Activated gamma-delta T cell (primary cell): ENCODE measurements around the gene C1orf216.
"Not testable (repeated sequence)": the region's sequence is repeated elsewhere in the genome, so short reads cannot be mapped to it uniquely, and the experiment has no call there.

Source experiments
- DNase-seq: peaks from one replicate; lab custom pipeline; 2025; lab: John Stamatoyannopoulos, UW
- total RNA-seq, 2 donors: gene quantifications; one replicate each; lab custom pipeline; 2026; lab: John Stamatoyannopoulos, UW

Gene C1orf216, protein sequence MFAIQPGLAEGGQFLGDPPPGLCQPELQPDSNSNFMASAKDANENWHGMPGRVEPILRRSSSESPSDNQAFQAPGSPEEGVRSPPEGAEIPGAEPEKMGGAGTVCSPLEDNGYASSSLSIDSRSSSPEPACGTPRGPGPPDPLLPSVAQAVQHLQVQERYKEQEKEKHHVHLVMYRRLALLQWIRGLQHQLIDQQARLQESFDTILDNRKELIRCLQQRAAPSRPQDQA
- 18.4 to 29.0 reads per million in 2 donors for total RNA-seq

DNA sequence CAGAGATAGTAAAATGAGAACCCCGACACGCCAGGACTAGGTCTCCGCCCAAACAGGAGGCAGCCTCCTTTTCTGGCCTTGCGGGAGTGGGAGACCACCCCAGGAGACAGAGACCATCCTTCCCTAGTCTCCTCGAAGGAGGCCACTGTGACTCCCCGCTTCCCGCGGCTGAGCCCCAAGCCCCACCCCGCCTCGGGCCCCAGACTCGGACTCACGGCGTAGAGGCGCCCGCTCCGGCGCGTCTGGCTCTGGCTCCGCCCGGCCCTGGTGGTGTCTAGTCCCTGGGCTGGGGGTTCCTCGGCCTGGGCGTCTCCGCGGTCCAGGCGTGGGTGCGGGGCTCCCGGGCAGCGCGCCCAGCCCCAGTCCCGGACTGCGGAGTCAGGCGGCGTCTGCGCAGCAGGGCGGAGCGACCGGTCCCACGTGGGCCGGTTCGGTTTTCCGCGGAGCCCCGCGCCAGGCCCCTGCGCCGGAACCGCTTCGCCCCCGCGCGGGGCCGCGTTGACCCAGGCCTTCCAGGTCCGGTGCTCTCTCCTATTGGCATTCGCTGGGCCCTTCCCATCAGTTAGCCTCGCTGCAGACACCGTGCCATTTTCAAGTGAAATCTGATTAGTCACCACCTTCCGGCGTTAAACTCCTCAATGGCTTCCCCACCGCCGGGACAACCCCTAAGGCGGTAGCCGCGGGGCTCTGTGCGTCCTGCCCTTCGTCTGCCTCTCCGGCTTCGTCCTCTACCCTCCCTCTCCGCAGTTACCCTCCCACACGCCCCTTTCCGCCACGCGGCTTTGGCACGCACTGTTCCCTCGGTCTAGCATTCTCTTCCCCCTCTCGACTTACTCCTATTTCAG, at the start of gene C1orf216:
TSS of gene C1orf216 (minus strand) at position 393 of the 845 bp plus-strand sequence. CDS start 2,563 bp downstream, outside the sequence.
- DNase-seq = peak; percentile 52

DNA sequence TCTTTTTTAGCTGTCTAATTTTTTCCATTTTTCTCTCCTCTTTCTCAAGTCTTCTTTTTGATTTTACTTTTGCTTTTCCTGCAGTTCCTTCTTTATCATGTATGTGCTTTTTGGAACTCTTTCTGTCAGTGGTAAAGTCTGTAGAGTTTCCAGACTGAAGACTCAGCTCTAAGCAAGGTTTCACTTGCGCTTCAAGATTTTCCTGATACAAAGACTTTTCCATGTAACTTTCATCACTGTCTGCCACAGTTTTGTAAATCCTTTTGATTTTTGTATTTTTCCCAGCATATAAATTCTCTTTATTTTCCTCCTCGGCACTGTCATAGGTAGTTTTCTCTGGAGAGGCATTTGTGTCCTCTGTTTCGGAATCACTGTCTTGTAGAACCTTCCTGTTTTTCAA, 45.6 kb upstream of the C1orf216 start:
- no peak for DNase-seq

DNA sequence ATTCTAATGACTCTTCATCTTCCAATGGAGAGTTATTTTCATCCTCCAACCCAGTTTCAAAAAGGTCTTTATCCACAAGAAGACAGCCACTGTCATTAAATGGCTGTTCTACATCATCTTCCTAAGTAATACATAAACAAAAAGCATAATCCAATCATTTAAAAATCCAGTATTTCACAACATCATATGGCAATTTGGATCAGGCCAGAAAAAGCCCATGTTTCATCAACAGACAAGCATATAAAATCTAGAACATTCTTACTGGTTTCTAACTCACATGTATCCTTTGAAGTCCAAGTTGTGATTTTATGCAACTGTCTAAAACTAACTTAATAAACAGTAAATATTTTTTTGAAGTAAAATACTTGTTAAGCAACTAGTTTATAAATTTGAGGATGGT, 44.5 kb upstream of the C1orf216 start:
- DNase-seq = no peak

DNA sequence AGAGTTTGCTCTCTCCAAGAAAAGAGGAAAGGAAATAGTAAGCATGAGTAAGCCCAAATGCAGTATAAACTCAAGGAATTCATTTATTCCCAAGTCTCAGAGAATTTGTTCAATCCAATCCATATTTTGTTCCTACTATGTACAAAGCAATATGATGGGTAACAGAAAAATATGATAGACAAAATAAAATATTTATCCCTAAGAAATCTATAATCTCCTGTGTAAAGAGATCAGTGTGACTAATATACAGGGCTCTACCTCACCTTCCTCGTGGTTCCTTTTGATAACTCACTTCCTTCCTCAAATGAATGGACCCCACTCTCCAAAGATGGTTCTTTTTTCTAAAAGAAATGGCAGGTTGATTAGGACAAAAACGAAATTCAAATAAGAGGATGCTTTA, 43.5 kb upstream of the C1orf216 start:
- no peak for DNase-seq

DNA sequence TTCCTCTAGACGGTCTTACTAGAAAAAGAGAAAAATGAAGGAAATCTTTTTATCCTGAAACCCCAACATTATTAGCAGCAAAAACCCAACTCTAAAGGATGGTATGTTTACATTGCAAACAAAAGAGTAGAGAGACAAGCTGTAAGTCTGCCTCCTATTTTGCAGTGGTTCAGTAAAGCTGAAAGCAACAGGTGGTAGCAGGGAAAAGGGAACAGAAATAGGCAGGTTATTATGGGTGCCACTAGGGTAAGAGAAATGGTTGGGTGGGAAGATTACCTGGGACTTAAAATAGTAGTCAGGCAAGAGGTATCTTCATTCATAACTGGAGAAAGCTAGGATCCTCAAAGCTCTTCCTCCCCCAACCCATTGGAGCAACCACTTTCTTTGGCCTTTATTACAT, 37.4 kb upstream of the C1orf216 start:
- DNase-seq = no peak

DNA sequence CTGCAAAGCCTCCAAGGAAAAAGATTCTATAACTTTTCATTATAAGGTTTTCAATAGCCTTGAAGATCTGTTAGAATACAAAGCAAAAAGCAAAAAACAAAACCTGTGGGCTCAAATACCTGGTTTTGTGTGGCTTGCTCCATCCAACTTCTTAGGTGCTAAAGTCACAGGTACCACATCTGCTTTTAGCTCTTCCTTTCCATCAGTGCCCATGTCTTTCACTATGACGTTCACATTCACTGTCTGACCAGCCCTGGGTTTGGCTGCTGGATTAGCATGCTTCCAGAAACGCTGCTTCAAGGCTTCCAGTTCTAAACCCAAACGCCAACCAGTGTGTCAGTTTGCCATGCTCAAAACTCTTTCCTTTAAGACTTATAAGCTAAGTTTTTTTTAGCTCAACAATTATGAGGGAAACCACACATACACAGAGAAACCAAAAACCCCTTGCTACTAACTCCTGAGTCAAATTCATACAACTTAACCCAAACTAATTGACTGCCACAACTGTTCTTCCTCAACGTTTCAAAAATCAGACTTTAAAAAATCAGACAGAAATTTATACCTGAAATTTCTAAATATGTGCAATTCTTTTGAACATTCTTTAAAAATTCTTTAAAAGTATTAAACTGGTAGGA, 35.1 kb upstream of the C1orf216 start:
- DNase-seq = no peak

DNA sequence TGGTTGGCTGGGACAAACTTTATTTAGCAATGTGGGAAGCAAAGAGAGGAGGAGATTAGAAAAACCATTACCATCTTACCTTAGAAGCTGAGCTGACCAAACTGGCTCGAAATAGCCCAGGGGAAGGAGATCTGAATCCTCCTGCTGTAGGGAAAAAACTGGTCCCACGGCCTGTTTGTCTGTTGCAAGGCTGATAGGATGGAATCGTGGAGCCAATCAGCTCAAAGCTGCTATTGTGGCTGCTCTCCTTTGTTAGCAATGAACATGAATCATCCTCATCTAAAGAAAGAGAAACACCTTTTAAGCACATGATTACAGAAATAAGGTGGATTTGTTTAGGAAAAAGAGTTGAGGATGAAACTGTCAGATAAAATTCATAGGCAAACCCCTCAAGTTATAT, 29.6 kb upstream of the C1orf216 start:
- no peak for DNase-seq

DNA sequence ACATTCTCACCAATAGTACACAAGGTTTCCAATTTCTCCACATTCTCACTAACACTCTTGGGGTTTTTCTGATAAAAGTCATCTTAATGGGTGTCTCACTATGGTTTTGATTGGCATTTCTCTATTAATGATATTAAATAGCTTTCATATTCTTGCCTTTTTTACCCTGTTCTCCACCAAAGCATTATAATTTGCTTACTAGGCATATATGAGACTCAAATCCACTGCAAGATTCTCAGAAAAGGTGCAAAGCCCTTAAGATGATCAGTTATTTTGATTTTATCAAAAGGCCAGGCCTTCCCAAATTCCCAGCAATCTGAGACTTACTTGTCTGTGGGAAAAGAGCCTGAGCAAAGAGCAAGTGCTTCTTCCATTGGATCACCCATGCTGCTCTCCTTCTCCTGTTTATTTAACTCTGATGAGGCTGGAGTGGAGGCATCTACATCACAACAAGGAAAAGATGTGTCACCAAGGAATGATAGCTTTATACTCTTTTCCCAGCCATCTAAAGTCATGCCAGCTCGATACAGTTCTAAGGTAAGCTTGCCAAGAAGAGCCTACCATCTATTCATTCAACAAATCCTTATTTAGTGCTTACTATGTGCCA, 26.5 kb upstream of the C1orf216 start:
- no peak for DNase-seq

DNA sequence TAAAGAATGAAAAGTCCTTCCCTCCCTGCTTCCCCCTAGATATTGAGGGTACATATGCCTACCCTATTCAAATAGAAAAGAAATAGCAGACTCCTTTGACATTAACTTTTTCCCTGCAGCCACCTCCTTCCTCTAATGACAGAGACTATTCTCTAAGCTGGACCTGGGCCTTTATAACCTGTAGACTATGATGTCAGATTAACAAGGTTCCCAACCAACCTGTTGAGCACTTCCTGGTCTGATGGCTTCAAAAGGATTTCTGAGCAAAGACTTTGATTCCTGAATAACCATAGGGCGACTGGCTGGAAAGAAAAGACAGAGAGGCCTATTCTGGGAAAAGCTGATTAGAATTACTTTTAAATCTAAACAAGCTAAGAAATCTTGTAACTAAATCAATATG, 18.4 kb upstream of the C1orf216 start:
- DNase-seq = no peak

DNA sequence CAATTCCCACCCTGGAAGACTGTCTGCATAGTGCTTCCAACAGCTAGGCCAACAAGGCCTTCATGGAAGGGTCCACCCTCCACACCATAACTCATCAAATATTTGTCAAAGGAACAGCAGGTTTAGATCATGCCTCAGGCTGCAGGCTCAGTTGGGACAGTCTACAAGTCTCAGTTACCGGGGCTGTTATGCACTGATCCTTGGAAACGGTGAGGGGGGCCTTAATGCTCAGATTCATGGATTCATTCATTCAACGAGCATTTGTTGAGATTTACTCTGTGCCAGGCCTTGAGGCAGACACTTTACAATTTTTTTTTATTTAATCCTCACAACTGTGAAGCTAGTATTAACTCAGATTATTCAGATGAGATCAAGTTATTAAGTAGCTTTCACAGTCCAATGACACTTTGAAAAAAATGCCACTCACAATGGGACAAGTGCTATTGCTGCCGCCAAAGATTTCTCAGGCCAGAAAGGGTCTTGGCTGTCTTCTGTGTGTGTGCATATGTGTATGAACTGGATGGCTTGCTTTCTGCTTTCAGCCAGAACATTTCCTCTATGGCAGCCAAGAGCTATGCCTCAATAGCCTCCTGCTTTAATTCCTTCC, 8.9 kb upstream of the C1orf216 start:
- DNase-seq = no peak

DNA sequence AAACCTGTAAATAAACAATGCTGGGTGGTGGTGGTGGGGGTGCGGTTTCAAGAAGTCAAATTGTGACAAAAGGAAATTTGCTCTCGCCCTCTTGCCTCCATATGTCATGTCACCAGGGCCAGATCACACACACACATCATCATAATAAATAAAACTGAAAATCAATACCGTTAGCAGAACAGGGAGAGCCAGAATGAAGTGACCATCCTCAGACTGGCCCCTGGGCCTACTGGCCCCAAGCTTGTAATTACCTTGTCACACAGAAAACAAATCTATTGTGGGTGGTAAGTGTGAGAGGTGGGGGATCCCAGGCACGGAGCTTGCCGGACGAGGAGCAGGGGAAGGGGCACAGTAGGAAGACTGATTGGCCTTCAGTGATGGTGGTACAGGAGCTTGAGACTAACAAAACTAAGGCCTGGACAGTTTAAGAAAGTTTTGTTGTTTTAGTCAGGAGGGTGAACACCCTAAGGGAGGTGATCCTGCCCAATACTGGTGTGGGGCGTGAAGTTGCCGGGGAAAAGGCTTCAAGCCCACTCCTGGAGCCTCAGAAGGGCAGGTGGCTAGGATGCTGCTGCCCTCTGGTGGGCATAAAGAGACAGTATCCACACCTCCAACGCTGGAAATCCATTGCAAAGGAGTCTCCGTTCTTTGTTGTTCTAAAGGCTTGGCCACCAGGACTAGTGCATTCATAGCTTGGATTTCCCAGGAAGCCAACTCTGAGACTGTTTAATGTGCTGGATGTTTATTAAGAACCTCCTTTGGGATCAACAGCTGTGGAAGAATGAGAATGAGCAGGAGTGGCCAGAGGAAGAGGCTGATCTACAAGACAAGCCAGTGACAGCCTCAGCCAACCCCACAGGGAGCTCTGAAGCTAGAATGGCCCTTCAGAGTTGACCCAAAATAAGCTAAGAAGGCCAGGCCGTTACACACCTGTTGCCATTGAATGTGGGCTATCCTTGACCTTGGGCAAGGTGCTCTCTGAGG, 8.1 kb upstream of the C1orf216 start:
- no peak for DNase-seq

DNA sequence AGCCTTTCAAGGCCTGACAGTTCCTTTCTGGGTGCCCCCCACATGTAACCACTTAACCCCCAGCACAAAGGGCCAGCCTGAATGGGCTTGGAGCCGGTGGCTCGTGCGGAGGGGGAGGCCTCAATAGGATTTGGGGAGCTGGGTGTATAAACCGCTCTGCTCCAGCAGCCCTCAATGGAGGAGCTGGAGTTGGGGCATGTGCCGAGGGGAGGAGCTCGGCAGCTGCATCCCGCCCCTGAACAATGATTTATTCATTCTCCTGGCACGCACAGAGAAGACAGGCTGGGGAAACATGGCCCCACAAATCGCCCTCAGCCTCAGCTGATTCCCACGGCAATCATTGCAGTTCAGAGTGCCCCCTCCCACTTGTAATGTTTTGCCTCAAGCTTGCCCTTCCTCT, 6.9 kb upstream of the C1orf216 start:
- DNase-seq = no peak

DNA sequence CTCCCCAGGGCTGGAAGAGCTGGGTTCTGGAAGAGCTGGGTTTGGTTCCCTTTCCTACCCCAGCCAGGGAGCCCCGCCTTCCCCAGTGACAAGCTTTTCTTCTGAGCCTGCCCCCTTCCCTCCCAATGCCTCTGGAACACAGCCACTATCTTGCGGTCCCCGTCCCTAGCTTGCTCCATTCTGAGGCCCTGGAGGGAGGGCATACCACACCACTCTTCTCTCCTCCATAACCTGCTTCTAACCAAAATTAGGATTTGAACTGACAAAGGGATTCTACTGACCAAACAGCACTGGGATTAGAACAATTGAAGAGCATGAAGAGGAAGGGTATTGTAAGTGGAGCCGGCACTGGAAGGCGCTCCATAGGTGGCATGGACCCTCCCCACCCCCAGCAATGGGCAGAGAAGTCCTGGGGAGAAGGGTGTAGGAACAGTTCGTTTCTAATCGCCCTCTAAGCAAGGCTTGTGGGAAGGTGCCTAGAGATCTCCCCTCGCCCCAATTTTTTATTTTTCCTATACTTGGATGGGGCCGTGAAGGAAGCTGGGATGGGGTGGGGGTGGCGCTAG, 690 bp downstream of the C1orf216 start:
- DNase-seq = no peak

DNA sequence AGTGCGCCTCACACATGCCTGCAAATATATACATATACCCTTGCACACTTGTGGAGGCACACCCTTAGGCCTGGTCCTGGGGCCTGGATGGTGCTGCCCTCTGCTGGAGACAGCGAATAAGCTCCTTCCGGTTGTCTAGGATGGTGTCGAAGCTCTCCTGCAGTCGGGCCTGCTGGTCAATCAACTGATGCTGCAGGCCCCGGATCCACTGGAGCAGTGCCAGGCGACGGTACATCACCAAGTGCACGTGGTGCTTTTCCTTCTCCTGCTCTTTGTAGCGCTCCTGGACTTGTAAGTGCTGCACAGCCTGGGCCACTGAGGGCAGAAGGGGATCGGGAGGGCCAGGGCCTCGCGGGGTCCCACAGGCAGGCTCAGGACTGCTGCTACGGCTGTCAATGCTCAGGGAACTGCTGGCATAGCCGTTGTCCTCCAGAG, 3.1 kb downstream of the C1orf216 start:
- no peak for DNase-seq

DNA sequence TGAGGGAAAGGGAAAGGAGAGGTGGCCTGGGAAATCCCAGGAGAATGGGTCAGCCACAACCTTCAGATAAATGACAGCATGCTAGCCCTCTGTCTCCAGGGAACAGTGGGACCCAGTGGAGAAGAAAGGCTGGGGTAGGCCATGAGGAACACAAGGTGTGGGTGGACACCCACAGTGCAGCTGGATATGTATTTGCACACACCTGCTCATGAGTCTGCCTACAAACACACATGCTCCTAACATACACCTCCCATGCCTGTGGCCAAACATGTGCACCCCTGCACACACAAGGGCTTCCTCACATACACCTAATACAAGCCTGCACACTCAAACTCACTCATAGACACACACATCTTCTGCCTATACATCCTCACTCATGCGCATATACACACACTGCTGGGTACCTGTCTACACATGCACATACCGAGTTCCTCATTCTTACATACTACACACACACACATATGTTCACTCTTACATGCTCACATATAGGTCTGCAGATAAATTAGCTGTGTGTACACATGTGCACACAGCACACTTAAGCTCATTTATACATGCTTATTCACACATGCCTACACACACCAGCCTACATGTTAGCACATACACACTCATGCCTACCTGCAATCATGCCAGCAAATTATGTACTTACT, 3.6 kb downstream of the C1orf216 start:
- no peak for DNase-seq

DNA sequence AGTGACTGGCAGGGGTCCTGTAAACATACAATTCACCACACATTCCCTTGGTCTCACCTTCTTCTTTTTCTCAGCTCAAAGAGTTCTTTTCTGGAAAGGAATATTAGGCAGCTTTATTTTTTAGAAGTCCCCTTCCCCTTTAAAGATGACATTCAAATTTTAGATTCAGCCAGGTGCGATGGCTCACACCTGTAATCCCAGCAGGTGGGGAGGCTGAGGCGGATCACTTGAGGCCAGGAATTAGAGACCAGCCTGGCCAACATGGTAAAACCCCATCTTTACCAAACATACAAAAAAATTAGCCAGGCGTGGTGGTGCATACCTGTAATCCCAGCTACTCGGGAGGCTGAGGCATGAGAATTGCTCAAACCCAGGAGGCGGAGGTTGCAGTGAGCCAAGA, 7.6 kb downstream of the C1orf216 start:
- DNase-seq = not testable (repeated sequence)

DNA sequence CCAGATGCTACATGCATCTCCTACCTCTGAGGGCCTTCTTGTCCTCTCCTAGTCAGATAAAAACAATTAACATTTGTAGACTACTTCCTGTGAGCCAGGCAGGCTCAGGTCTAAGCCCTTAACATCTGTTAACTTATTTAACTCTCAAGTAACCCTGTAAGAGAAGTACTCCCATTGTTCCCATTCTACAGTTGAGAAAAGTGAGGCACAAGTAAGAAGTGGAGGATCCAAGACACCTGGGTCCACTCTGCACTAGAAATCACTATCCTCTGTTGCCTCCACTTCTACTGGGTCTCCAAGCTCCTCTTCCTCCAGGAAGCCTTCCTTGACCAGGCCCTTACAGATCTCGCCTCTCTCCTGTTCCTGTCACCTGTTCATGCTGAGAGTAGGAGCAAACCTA, 9.7 kb downstream of the C1orf216 start:
- no peak for DNase-seq

DNA sequence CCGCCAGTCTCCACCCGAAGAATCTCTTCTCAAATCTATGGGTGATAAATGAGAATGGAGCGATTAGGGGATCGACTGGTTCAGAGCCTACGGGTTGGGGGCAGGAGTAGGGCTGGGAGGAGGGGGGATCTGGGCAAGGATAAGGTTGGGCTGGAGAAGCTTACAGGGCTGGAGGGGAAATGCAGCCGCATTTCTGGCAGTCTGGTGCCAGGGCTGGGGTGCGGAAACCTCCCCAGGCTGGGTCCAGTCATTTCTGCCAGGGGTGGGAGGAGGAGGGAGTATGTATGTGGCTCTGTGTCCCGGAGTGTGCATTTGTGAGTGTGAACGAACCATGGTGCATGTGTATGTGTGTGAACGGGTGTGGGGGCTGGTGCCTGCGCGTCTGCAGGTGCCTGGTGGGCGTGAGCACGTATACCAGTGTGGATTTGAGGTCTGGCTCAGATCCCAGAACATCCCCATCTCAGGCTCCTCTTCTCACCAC, 10.2 kb downstream of the C1orf216 start:
- no peak for DNase-seq

DNA sequence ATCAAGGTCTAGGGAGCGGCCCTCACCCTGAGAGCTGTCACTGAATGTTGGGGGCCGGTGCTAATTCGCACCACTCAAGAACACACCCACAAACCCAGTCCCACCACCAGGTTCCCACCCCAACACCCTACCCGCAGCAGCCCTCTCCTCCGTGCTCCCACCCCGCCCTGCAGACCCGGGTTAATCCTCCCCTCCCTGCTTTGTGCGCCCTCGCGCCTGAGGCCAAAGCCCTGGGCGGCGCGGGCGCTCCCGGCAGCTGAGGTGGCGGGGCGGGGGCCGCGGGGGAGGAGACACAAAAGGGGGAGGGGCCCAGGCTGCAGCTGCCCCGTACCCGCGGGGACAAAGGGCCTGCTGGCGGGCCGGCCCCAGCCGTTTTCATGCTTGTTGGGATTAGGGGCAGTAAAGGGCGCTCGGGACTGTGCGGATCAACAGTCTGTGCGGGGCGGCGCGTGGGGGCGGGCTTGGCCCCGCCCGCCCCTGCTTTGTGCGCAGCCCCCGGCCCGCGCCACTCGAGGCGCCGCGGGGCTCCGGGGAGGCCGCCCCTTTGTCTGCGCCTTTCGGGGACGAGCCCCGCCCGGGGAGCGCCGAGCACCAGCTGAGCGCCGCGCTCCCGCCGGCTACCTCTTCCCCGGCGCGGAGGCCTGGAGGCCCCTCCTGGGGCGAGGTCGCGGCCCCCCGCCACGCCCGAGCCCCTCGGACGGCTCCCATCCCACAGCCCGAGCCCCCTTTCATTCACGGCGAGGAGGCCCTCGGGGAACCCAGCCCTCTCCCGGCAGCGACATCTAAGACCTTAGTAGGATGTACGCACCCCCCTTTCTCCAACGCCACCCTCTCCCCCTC, 10.9 kb downstream of the C1orf216 start:
- peak; percentile 26 for DNase-seq
